RWPE2 (cell line): ENCODE data around the gene CD68.
"Not testable (repeated sequence)": the region's sequence is repeated elsewhere in the genome, so short reads cannot be mapped to it uniquely, and the experiment has no call there.

Source experiments
- ATAC-seq: fragments of 200-7000 bp; cut with Tn5 transposase; 3 replicates; pipeline ENCODE4 v1.9.1; 2021; ENCODE audit warnings: low read depth
- DNase-seq: peaks from one replicate; pipeline ENCODE4 v3.0.0-alpha.2; 2020; ENCODE audit warnings: low spot score
- H3K27ac ChIP-seq: fragments of 450-650 bp; 2 replicates; pipeline ENCODE4 v1.5.1; 2017; ENCODE audit warnings: mild to moderate bottlenecking; ENCODE audit not compliant: poor library complexity, severe bottlenecking
- H3K27me3 ChIP-seq: fragments of 250-450 bp; sonication (Bioruptor Pico); 2 replicates; pipeline ENCODE4 v1.5.1; 2021; ENCODE audit warnings: mild to moderate bottlenecking, moderate library complexity; ENCODE audit not compliant: insufficient read depth, poor library complexity, severe bottlenecking
- H3K36me3 ChIP-seq: fragments of 250-450 bp; sonication (Bioruptor Pico); 2 replicates; pipeline ENCODE4 v1.5.1; 2020; ENCODE audit warnings: low read depth, mild to moderate bottlenecking, moderate library complexity
- H3K4me1 ChIP-seq: fragments of 250-450 bp; sonication (Bioruptor Pico); 2 replicates; pipeline ENCODE4 v1.5.1; 2021; ENCODE audit warnings: mild to moderate bottlenecking, moderate library complexity; ENCODE audit not compliant: insufficient read depth, poor library complexity, severe bottlenecking
- H3K4me3 ChIP-seq: fragments of 250-450 bp; sonication (Bioruptor Pico); 2 replicates; pipeline ENCODE4 v1.5.1; 2021; ENCODE audit warnings: mild to moderate bottlenecking, moderate library complexity; ENCODE audit not compliant: severe bottlenecking
- H3K9me3 ChIP-seq: fragments of 250-450 bp; sonication (Bioruptor Pico); 2 replicates; pipeline ENCODE4 v1.5.1; 2021; ENCODE audit warnings: mild to moderate bottlenecking, moderate library complexity; ENCODE audit not compliant: severe bottlenecking
- CTCF ChIP-seq: fragments of 450-650 bp; IDR thresholded peaks from one replicate; pipeline ENCODE4 v1.5.1; 2017; ENCODE audit warnings: mild to moderate bottlenecking, moderate library complexity; ENCODE audit not compliant: poor library complexity, severe bottlenecking

The CD68 gene

GRCh38 chr17:7591596-7591995 is 12.2 kb downstream of the CD68 start:
- Histone ChIP-seq H3K4me3 (no peak overlapping the region), H3K36me3 (peaks cover 71% of the 10 kb centered on the region), H3K4me1 (peaks cover 17% of the 10 kb centered on the region), H3K27ac (peak overlapping the region; percentile 97), H3K27me3 (no peaks in the 10 kb centered on the region), H3K9me3 (no peaks in the 10 kb centered on the region)
- DNase-seq (no peak), ATAC-seq (no peak)
- TF ChIP-seq CTCF, result no peak

- no peak overlapping the region for H3K4me3 ChIP-seq
- H3K27me3 ChIP-seq, result no peaks in the 10 kb centered on the region
- no peaks in the 10 kb centered on the region for H3K9me3 ChIP-seq
- TF ChIP-seq CTCF, result no peak
- ATAC-seq, result no peak
- H3K27ac ChIP-seq, result peak overlapping the region; percentile 97
- no peak for DNase-seq
- peaks cover 75% of the 10 kb centered on the region for H3K36me3 ChIP-seq
- peaks cover 14% of the 10 kb centered on the region for H3K4me1 ChIP-seq
Observed at GRCh38 chr17:7592422-7593021, 13.1 kb downstream of the CD68 start.

GRCh38 chr17:7593296-7593695 is 13.9 kb downstream of the CD68 start:
- no peak for TF ChIP-seq CTCF
- Histone ChIP-seq H3K36me3 (peaks cover 73% of the 10 kb centered on the region), H3K27ac (no peak overlapping the region), H3K4me3 (no peak overlapping the region), H3K9me3 (no peaks in the 10 kb centered on the region), H3K4me1 (peaks cover 12% of the 10 kb centered on the region), H3K27me3 (no peaks in the 10 kb centered on the region)
- no peak for DNase-seq
- no peak for ATAC-seq

GRCh38 chr17:7597561-7597960 is 18.1 kb downstream of the CD68 start:
- not testable (repeated sequence) for H3K9me3 ChIP-seq, ATAC-seq, H3K27me3 ChIP-seq, H3K27ac ChIP-seq, DNase-seq, H3K4me3 ChIP-seq, H3K4me1 ChIP-seq
- H3K36me3 ChIP-seq, result peaks cover 98% of the 10 kb centered on the region

- DNase-seq, result no peak
- no peaks in the 10 kb centered on the region for H3K9me3 ChIP-seq
- no peak overlapping the region for H3K4me3 ChIP-seq
- H3K4me1 ChIP-seq, result no peaks in the 10 kb centered on the region
- no peaks in the 10 kb centered on the region for H3K27me3 ChIP-seq
- H3K36me3 ChIP-seq, result peaks cover 81% of the 10 kb centered on the region
- no peak overlapping the region for H3K27ac ChIP-seq
- TF ChIP-seq CTCF, result no peak
- no peak for ATAC-seq
Observed at GRCh38 chr17:7606280-7606679, 26.8 kb downstream of the CD68 start.
